ENCODE measurements around the gene SLC37A1. TPM values are rescaled to one million over a fixed set of nuclear protein-coding genes. Genes with fewer than 3 reads are reported as not detected.

SLC37A1 gene
- total RNA-seq, 6 experiments from 2014 or later: not detected

DNA sequence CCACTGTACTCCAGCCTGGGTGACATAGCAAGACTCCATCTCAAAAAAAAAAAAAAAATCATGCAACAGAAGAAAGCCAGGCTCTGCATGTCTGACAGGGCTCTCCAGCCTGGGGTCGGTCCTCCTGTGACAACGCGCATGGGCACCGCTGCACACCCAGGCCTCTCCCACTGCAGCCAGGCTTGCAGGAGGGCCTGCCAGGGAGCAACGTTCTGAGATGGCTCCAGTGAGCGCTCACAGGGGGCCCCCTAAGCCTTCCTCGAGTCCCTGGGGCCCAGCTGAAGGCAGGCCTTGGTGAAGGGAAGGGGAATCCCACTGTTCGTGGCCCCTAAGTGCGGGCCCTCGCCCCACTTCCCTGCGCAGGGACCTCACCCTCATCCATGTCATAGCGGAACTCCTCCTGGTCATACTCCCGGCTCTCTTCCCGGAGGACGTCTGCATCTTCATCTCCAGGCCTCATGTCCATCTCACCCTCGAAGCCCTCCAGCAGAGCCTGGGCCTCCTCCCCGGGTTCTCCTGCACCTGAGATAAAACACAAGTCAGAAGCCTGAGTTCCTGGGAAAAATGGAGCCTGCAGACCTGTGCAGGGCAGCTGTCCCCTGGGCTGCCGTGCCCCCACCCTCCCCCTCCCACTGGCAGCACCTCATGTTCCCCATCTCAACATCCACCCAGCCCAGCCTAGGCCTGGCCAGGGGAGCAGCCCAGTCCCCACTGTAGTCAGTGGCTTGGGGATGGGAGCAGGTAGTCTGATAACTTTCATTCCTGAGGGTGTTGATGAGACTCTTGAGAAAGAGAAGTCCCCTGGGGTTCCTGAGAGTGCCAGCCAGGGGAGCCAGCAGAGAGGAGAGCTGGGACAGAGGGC, 37.9 kb upstream of the SLC37A1 start:
- TF ChIP-seq CTCF (IDR thresholded peaks at IDR 0.05): no peak
- DNase-seq: no peak
- no peak overlapping the region for H3K4me3 Mint-ChIP-seq
- no peak overlapping the region for H3K27ac Mint-ChIP-seq
- peaks cover 55% of the 10 kb centered on the region for H3K9me3 Mint-ChIP-seq
- H3K27me3 Mint-ChIP-seq (ENCODE audit: insufficient read depth): peaks cover 1% of the 10 kb centered on the region
- H3K4me1 Mint-ChIP-seq (ENCODE audit: low read depth): no peaks in the 10 kb centered on the region
- H3K36me3 Mint-ChIP-seq (ENCODE audit: low read depth): 0 out of 2 replicates have a peak, but pooled peaks cover 4% of the 10 kb centered on the region

GRCh38 chr21:42476388-42477331, 37.0 kb upstream of the SLC37A1 start:
- DNase-seq: no peak
- H3K4me3 Mint-ChIP-seq: no peak overlapping the region
- H3K9me3 Mint-ChIP-seq: peaks cover 48% of the 10 kb centered on the region
- TF ChIP-seq CTCF (IDR thresholded peaks at IDR 0.05): no peak
- no peak overlapping the region for H3K27ac Mint-ChIP-seq
- peaks cover 1% of the 10 kb centered on the region for H3K27me3 Mint-ChIP-seq (ENCODE audit: insufficient read depth)
- no peaks in the 10 kb centered on the region for H3K4me1 Mint-ChIP-seq (ENCODE audit: low read depth)
- H3K36me3 Mint-ChIP-seq (ENCODE audit: low read depth): 0 out of 2 replicates have a peak, but pooled peaks cover 2% of the 10 kb centered on the region

GRCh38 chr21:42478504-42478903, 35.1 kb upstream of the SLC37A1 start:
- H3K27me3 Mint-ChIP-seq (ENCODE audit: insufficient read depth): peaks cover 1% of the 10 kb centered on the region; the same call in 1 of the 2 replicates
- DNase-seq: no peak
- no peak overlapping the region for H3K4me3 Mint-ChIP-seq
- no peak overlapping the region for H3K27ac Mint-ChIP-seq
- H3K9me3 Mint-ChIP-seq: peaks cover 35% of the 10 kb centered on the region
- no peaks in the 10 kb centered on the region for H3K4me1 Mint-ChIP-seq (ENCODE audit: low read depth)
- H3K36me3 Mint-ChIP-seq (ENCODE audit: low read depth): no peaks in the 10 kb centered on the region
- TF ChIP-seq CTCF (IDR thresholded peaks at IDR 0.05): no peak

GRCh38 chr21:42479582-42479981, 34.1 kb upstream of the SLC37A1 start:
- Mint-ChIP-seq H3K9me3 (peaks cover 25% of the 10 kb centered on the region), H3K27ac (no peak overlapping the region), H3K4me1 (ENCODE audit: low read depth) (no peaks in the 10 kb centered on the region), H3K4me3 (no peak overlapping the region), H3K27me3 (ENCODE audit: insufficient read depth) (peaks cover 1% of the 10 kb centered on the region; the same call in 1 of the 2 replicates), H3K36me3 (ENCODE audit: low read depth) (no peaks in the 10 kb centered on the region)
- no peak for TF ChIP-seq CTCF (IDR thresholded peaks at IDR 0.05)
- DNase-seq: no peak

GRCh38 chr21:42480736-42481135, 32.9 kb upstream of the SLC37A1 start:
- H3K36me3 Mint-ChIP-seq (ENCODE audit: low read depth): no peaks in the 10 kb centered on the region
- DNase-seq: no peak
- H3K27me3 Mint-ChIP-seq (ENCODE audit: insufficient read depth): peaks cover 1% of the 10 kb centered on the region; the same call in 1 of the 2 replicates
- no peak overlapping the region for H3K27ac Mint-ChIP-seq
- no peak overlapping the region for H3K4me3 Mint-ChIP-seq
- TF ChIP-seq CTCF (IDR thresholded peaks at IDR 0.05): no peak
- peaks cover 20% of the 10 kb centered on the region for H3K9me3 Mint-ChIP-seq
- no peaks in the 10 kb centered on the region for H3K4me1 Mint-ChIP-seq (ENCODE audit: low read depth)
